HG03520 (cell line): ENCODE results near the gene MYL12A.

ENCODE experiments used
- ATAC-seq: cut with Tn5 transposase; IDR thresholded peaks from one replicate; pipeline ENCODE4 v1.9.1; 2021; ENCODE audit warnings: mild to moderate bottlenecking, moderate library complexity; ENCODE audit not compliant: unreplicated experiment

The MYL12A gene

GRCh38 chr18:3281456-3282400, 34.1 kb downstream of the MYL12A start:
- peak; percentile 36 for ATAC-seq

GRCh38 chr18:3283253-3283863, 35.8 kb downstream of the MYL12A start:
- no peak for ATAC-seq

- ATAC-seq, result no peak
Observed at GRCh38 chr18:3283908-3284307, 36.3 kb downstream of the MYL12A start.

- ATAC-seq, result no peak
Observed at GRCh38 chr18:3284501-3284900, 36.9 kb downstream of the MYL12A start.

GRCh38 chr18:3286159-3286558, 38.6 kb downstream of the MYL12A start:
- no peak for ATAC-seq

- no peak for ATAC-seq
Observed at GRCh38 chr18:3293196-3293951, 45.8 kb downstream of the MYL12A start.

GRCh38 chr18:3294435-3295080, 47.0 kb downstream of the MYL12A start:
- no peak for ATAC-seq

- peak; percentile 100 for ATAC-seq
Observed at GRCh38 chr18:3297025-3297984, 49.7 kb downstream of the MYL12A start.

GRCh38 chr18:3304832-3305231, 57.2 kb downstream of the MYL12A start:
- no peak for ATAC-seq

- no peak for ATAC-seq
Observed at GRCh38 chr18:3305354-3305762, 57.8 kb downstream of the MYL12A start.
